IMR-90 (cell line): ENCODE data around the gene AMOTL1. TPM values are rescaled to one million over a fixed set of nuclear protein-coding genes. Genes with fewer than 3 reads are reported as not detected.

ENCODE experiments used
- ATAC-seq: fragments of 200-7000 bp; cut with Tn5 transposase; 2 replicates; pipeline ENCODE4 v1.9.1; 2020; ENCODE audit warnings: low read depth, mild to moderate bottlenecking, moderate library complexity
- BruUV-seq: library from RNA; stranded (reverse); fragments of 400-500 nt; replicated peaks from 2 replicates; lab custom pipeline; 2021; lab: Mats Ljungman, UMichigan
- CTCF ChIA-PET: fragments of 300-600 bp; formaldehyde crosslinking; extraction: SDS; loops from one replicate; lab custom pipeline; 2021; ENCODE audit warnings: antibody characterized with exemption; lab: Yijun Ruan, JAX
- POLR2A ChIA-PET: fragments of 300-600 bp; sonication (Branson Sonifier 250); formaldehyde crosslinking; loops from one replicate; lab custom pipeline; 2022; ENCODE audit warnings: antibody characterized with exemption; ENCODE audit not compliant: unreplicated experiment; lab: Charles Lee
- DNase-seq: peaks from one replicate; pipeline ENCODE4 v3.0.0; 2013
- H2AFZ ChIP-seq: replicated peaks from 2 replicates; pipeline ENCODE3; 2013; ENCODE audit warnings: low read length, mild to moderate bottlenecking; ENCODE audit not compliant: poor library complexity
- H2AK5ac ChIP-seq: 2 replicates; pipeline ENCODE4 v1.6.1; 2013; ENCODE audit warnings: low read depth, low read length, inconsistent platforms
- H2AK9ac ChIP-seq: replicated peaks from 2 replicates; pipeline ENCODE3; 2013; ENCODE audit warnings: mild to moderate bottlenecking, low read depth, low read length, moderate library complexity; ENCODE audit not compliant: poor library complexity
- H2BK120ac ChIP-seq: 2 replicates; pipeline ENCODE4 v1.6.1; 2013; ENCODE audit warnings: low read depth, low read length, inconsistent platforms
- H2BK15ac ChIP-seq: 3 replicates; pipeline ENCODE4 v1.6.1; 2013; ENCODE audit warnings: low read depth, low read length, inconsistent platforms
- H2BK20ac ChIP-seq: 2 replicates; pipeline ENCODE4 v1.6.1; 2013; ENCODE audit warnings: low read depth, mild to moderate bottlenecking, inconsistent platforms, low read length, moderate library complexity
- H2BK5ac ChIP-seq: 2 replicates; pipeline ENCODE4 v1.6.1; 2013; ENCODE audit warnings: mild to moderate bottlenecking, low read depth, low read length, inconsistent platforms; ENCODE audit not compliant: poor library complexity, severe bottlenecking
- H3K14ac ChIP-seq: replicated peaks from 2 replicates; pipeline ENCODE4 v1.6.1; 2013; ENCODE audit warnings: low read depth, low read length, inconsistent platforms
- H3K18ac ChIP-seq: 2 replicates; pipeline ENCODE4 v1.6.1; 2013; ENCODE audit warnings: low read depth, low read length, control low read depth
- H3K23ac ChIP-seq: 2 replicates; pipeline ENCODE4 v1.6.1; 2013; ENCODE audit warnings: low read depth, low read length, inconsistent platforms
- H3K27ac ChIP-seq: 2 replicates; pipeline ENCODE4 v1.5.1; 2013; ENCODE audit warnings: mild to moderate bottlenecking, control low read depth, low read length; ENCODE audit not compliant: insufficient read depth
- H3K27me3 ChIP-seq: 2 replicates; pipeline ENCODE4 v1.6.1; 2013; ENCODE audit warnings: low read length; ENCODE audit not compliant: control insufficient read depth, insufficient read depth
- H3K36me3 ChIP-seq: 2 replicates; pipeline ENCODE4 v1.6.1; 2013; ENCODE audit warnings: low read length, mixed read lengths; ENCODE audit not compliant: control insufficient read depth, insufficient read depth
- H3K4ac ChIP-seq: 2 replicates; pipeline ENCODE4 v1.6.1; 2013; ENCODE audit warnings: low read depth, low read length, inconsistent platforms
- H3K4me1 ChIP-seq: 2 replicates; pipeline ENCODE4 v1.6.1; 2013; ENCODE audit warnings: low read length, mixed read lengths; ENCODE audit not compliant: control insufficient read depth, insufficient read depth
- H3K4me2 ChIP-seq: 2 replicates; pipeline ENCODE4 v1.6.1; 2013; ENCODE audit warnings: low read depth, mild to moderate bottlenecking, control low read depth, low read length, moderate library complexity
- H3K4me3 ChIP-seq: 2 replicates; pipeline ENCODE4 v1.5.1; 2013; ENCODE audit warnings: low read depth, mild to moderate bottlenecking, control low read depth, low read length, moderate library complexity; ENCODE audit not compliant: insufficient read depth
- H3K56ac ChIP-seq: 2 replicates; pipeline ENCODE4 v1.6.1; 2013; ENCODE audit warnings: low read length, inconsistent platforms; ENCODE audit not compliant: insufficient read depth; ENCODE audit errors: extremely low read depth
- H3K79me1 ChIP-seq, 2 experiments: 2 replicates each; pipeline ENCODE4 v1.6.1; 2013; ENCODE audit warnings: low read length in 2 of 2, inconsistent platforms in 1 of 2, low read depth in 1 of 2
- H3K9ac ChIP-seq: 2 replicates; pipeline ENCODE4 v1.6.1; 2013; ENCODE audit warnings: low read depth, low read length, control low read depth
- H3K9me1 ChIP-seq: 2 replicates; pipeline ENCODE4 v1.6.1; 2013; ENCODE audit warnings: low read length, inconsistent platforms; ENCODE audit not compliant: insufficient read depth
- H3K9me3 ChIP-seq: 2 replicates; pipeline ENCODE4 v1.6.1; 2013; ENCODE audit warnings: low read length; ENCODE audit not compliant: control insufficient read depth, insufficient read depth
- H4K20me1 ChIP-seq: 2 replicates; pipeline ENCODE4 v1.6.1; 2013; ENCODE audit warnings: low read length, inconsistent platforms; ENCODE audit not compliant: insufficient read depth
- H4K5ac ChIP-seq: 2 replicates; pipeline ENCODE4 v1.6.1; 2013; ENCODE audit warnings: mild to moderate bottlenecking, low read depth, low read length, control low read depth
- H4K8ac ChIP-seq, 2 experiments: 2 replicates each; pipeline ENCODE4 v1.6.1; 2013; ENCODE audit warnings: low read depth in 2 of 2, low read length in 2 of 2, control low read depth in 1 of 2, inconsistent platforms in 1 of 2
- H4K91ac ChIP-seq: 2 replicates; pipeline ENCODE4 v1.6.1; 2013; ENCODE audit warnings: low read depth, low read length, inconsistent platforms; ENCODE audit not compliant: insufficient read depth
- BHLHE40 ChIP-seq: fragments of 150-350 bp; IDR thresholded peaks from 2 replicates; pipeline ENCODE4 v1.6.1; 2016; ENCODE audit warnings: mild to moderate bottlenecking, low read depth, low read length
- CEBPB ChIP-seq: IDR thresholded peaks from 2 replicates; pipeline ENCODE4 v1.6.1; 2012; ENCODE audit warnings: low read depth, low read length, improper control_type of control experiment
- CHD1 ChIP-seq: IDR thresholded peaks from 2 replicates; pipeline ENCODE4 v1.6.1; 2012; ENCODE audit warnings: low read depth, low read length, improper control_type of control experiment
- CTCF ChIP-seq: conservative IDR thresholded peaks from 2 replicates; pipeline ENCODE4 v1.5.1; 2012; ENCODE audit warnings: mild to moderate bottlenecking, low read depth, low read length, improper control_type of control experiment
- ELK1 ChIP-seq: fragments of 150-350 bp; IDR thresholded peaks from 2 replicates; pipeline ENCODE4 v1.6.1; 2016; ENCODE audit warnings: low read depth, mild to moderate bottlenecking, low read length, moderate library complexity, borderline replicate concordance
- FOS ChIP-seq: fragments of 150-350 bp; IDR thresholded peaks from 2 replicates; pipeline ENCODE4 v1.6.1; 2016; ENCODE audit warnings: low read depth, low read length
- MAFK ChIP-seq: IDR thresholded peaks from 2 replicates; pipeline ENCODE4 v1.6.1; 2012; ENCODE audit warnings: low read depth, low read length, improper control_type of control experiment
- MAZ ChIP-seq: IDR thresholded peaks from 2 replicates; pipeline ENCODE4 v1.6.1; 2012; ENCODE audit warnings: low read depth, mild to moderate bottlenecking, low read length, improper control_type of control experiment, moderate library complexity, borderline replicate concordance
- NFE2L2 ChIP-seq: fragments of 150-350 bp; IDR thresholded peaks from 2 replicates; pipeline ENCODE4 v1.6.1; 2016; ENCODE audit warnings: low read depth, mild to moderate bottlenecking, low read length
- POLR2A ChIP-seq: IDR thresholded peaks from 2 replicates; pipeline ENCODE4 v1.6.1; 2012; ENCODE audit warnings: mild to moderate bottlenecking, low read depth, low read length
- RAD21 ChIP-seq: IDR thresholded peaks from 2 replicates; pipeline ENCODE4 v1.6.1; 2012; ENCODE audit warnings: low read length, improper control_type of control experiment
- RCOR1 ChIP-seq: IDR thresholded peaks from 2 replicates; pipeline ENCODE4 v1.6.1; 2012; ENCODE audit warnings: mild to moderate bottlenecking, low read length, improper control_type of control experiment; ENCODE audit not compliant: insufficient replicate concordance
- RFX5 ChIP-seq: IDR thresholded peaks from 2 replicates; pipeline ENCODE4 v1.8.0; 2012; ENCODE audit warnings: low read depth, mild to moderate bottlenecking, low read length, moderate library complexity
- SMC3 ChIP-seq: fragments of 150-350 bp; IDR thresholded peaks from 2 replicates; pipeline ENCODE4 v1.6.1; 2016; ENCODE audit warnings: low read depth, mild to moderate bottlenecking, antibody characterized with exemption, low read length, moderate library complexity
- USF2 ChIP-seq: fragments of 150-350 bp; IDR thresholded peaks from 2 replicates; pipeline ENCODE4 v1.6.1; 2017; ENCODE audit warnings: mild to moderate bottlenecking, antibody characterized with exemption, low read length, low read depth
- WGBS, 2 experiments: methylation state at CpG; one replicate each; pipeline versions ENCODE4 v1.1.5 to v1.1.7; 2013; ENCODE audit warnings: missing lambda C conversion rate in 2 of 2; ENCODE audit not compliant: insufficient read length in 1 of 2; ENCODE audit errors: extremely low coverage in 2 of 2; 5-methylcytosine and 5-hydroxymethylcytosine counted together
- dilution Hi-C: fragments of 300-500 bp; cut with HindIII; formaldehyde crosslinking; loops from one replicate; pipeline ENCODE4 v1.14.3; 2018; ENCODE audit warnings: low sequenced_read_pairs; ENCODE audit not compliant: unreplicated experiment
- in situ Hi-C: fragments of 300-500 bp; cut with MboI; formaldehyde crosslinking; loops from 3 replicates; pipeline ENCODE4 v1.14.3; 2019; ENCODE audit warnings: low sequenced_read_pairs, inconsistent platforms, mixed read lengths
- intact Hi-C: fragments of 100-400 bp; cut with micrococcal nuclease; formaldehyde crosslinking; loops from 2 replicates; pipeline ENCODE4 v1.10.0; 2022
- polyA plus RNA-seq, 3 experiments: library from polyadenylated mRNA; depleted of rRNA; stranded (reverse); fragments of >200 nt; gene quantifications; 2 replicates each; pipeline ENCODE4 v1.2.3, GENCODE V29; 2012; ENCODE audit warnings: low replicate concordance in 1 of 3
- total RNA-seq: library from RNA; depleted of rRNA; stranded (reverse); fragments of >200 nt; gene quantifications from 2 replicates; pipeline ENCODE4 v1.2.3, GENCODE V29; 2012

The AMOTL1 gene
- total and polyA plus RNA-seq, 2 of the 4 experiments (the other 2 are of a cell fraction) = 18.6 to 49.5 TPM

- H4K91ac ChIP-seq = no peak overlapping the region
- H3K4ac ChIP-seq = no peak overlapping the region
- H3K79me1 ChIP-seq = peaks cover 9 to 43% of the 10 kb centered on the region in 2 experiments; a peak in 3 of 4 replicates
- H3K9me3 ChIP-seq = no peaks in the 10 kb centered on the region
- H3K14ac ChIP-seq = no peak overlapping the region
- peaks cover 63% of the 10 kb centered on the region for H3K36me3 ChIP-seq
- no peaks in the 10 kb centered on the region; the same call in 1 of the 2 replicates for H3K4me1 ChIP-seq
- H2AK9ac ChIP-seq = no peak overlapping the region
- H2AFZ ChIP-seq = no peak overlapping the region
- no peak overlapping the region for H2BK120ac ChIP-seq
- no peak overlapping the region for H4K5ac ChIP-seq
- H3K56ac ChIP-seq = no peak overlapping the region
- BruUV-seq = no TSS peak
- H3K27me3 ChIP-seq = no peaks in the 10 kb centered on the region
- no peak overlapping the region for H3K18ac ChIP-seq
- no peak overlapping the region for H3K4me3 ChIP-seq
- no peak overlapping the region for H2BK5ac ChIP-seq
- H3K27ac ChIP-seq = no peak overlapping the region
- H2BK20ac ChIP-seq = no peak overlapping the region
- DNase-seq = no peak
- intact Hi-C loops = no loop called here
- ChIA-PET CTCF (interaction anchor here (0.8 to 1.1 kb wide), 3 partner anchors 11 to 235 kb away, joined by 3 to 5 read pairs (median 4); no protein-coding TSS in a partner anchor), POLR2A (interaction anchor here (0.6 kb wide), 1 partner anchor 225 kb away, joined by 14 read pairs; no protein-coding TSS in a partner anchor)
- H2BK15ac ChIP-seq = no peak overlapping the region
- no peak overlapping the region for H3K23ac ChIP-seq
- in situ Hi-C loops = no loop called here
- no peaks in the 10 kb centered on the region for H4K20me1 ChIP-seq
- dilution Hi-C loops = no loop called here
- H3K9me1 ChIP-seq = peaks cover 13% of the 10 kb centered on the region; the same call in 1 of the 2 replicates
- H3K9ac ChIP-seq = no peak overlapping the region
- no peak for ATAC-seq
- no peak overlapping the region for H4K8ac ChIP-seq
- no CpG with 5 or more reads among the region's 4 CpGs for WGBS, 2 experiments
- no peak overlapping the region for H2AK5ac ChIP-seq
- no peak overlapping the region for H3K4me2 ChIP-seq
- TF ChIP-seq NFE2L2 = no peak
- no peak for TF ChIP-seq BHLHE40
- TF ChIP-seq RCOR1 = no peak
- TF ChIP-seq FOS = no peak
- TF ChIP-seq USF2 = no peak
- TF ChIP-seq MAFK = no peak
- TF ChIP-seq ELK1 = no peak
- TF ChIP-seq CEBPB = no peak
- no peak for TF ChIP-seq RAD21
- TF ChIP-seq MAZ = no peak
- TF ChIP-seq POLR2A = no peak
- TF ChIP-seq SMC3 = no peak
- no peak for TF ChIP-seq RFX5
- TF ChIP-seq CHD1 = no peak
- TF ChIP-seq CTCF = no peak
Measured at GRCh38 chr11:94858012-94858705, 90.0 kb downstream of the AMOTL1 start.
